HEK293 (cell line): ENCODE data around the gene DMRTA2.

Experiments
- CTCF ChIA-PET: fragments of 350-600 bp; formaldehyde crosslinking; extraction: SDS; loops from one replicate; lab custom pipeline; 2021; ENCODE audit warnings: antibody characterized with exemption; lab: Yijun Ruan, JAX
- POLR2A ChIA-PET: fragments of 300-600 bp; formaldehyde crosslinking; extraction: SDS; loops from one replicate; lab custom pipeline; 2020; ENCODE audit warnings: antibody characterized with exemption, inconsistent platforms; lab: Yijun Ruan, JAX
- H3K27ac ChIP-seq: fragments of 200-500 bp; sonication (Bioruptor generic); 2 replicates; pipeline ENCODE4 v1.5.1; 2014; ENCODE audit warnings: low read depth, low read length, control low read depth, inconsistent platforms; ENCODE audit errors: extremely low read depth
- H3K36me3 ChIP-seq, 2 experiments: fragments of 200-500 bp in 1 of 2; sonication (Bioruptor generic) in 1 of 2; 1 replicate in 1 of 2; 2 replicates in 1 of 2; pipeline ENCODE4 v1.5.1; 2014 to 2017; ENCODE audit warnings: inconsistent platforms in 2 of 2, low read length in 2 of 2; ENCODE audit not compliant: control insufficient read depth in 2 of 2, insufficient read depth in 1 of 2
- H3K4me1 ChIP-seq: fragments of 200-500 bp; sonication (Bioruptor generic); 2 replicates; pipeline ENCODE4 v1.5.1; 2014; ENCODE audit warnings: mild to moderate bottlenecking, low read length, inconsistent platforms; ENCODE audit not compliant: control insufficient read depth, insufficient read depth
- H3K4me3 ChIP-seq: 2 replicates; pipeline ENCODE4 v1.5.1; 2011; ENCODE audit warnings: low read depth, mild to moderate bottlenecking, control low read depth, low read length, moderate library complexity
- H3K9me3 ChIP-seq: fragments of 200-500 bp; sonication (Bioruptor generic); 2 replicates; pipeline ENCODE4 v1.5.1; 2014; ENCODE audit warnings: low read depth, low read length, inconsistent platforms; ENCODE audit not compliant: control insufficient read depth, insufficient read depth
- KLF16 ChIP-seq: fragments of 450-650 bp; formaldehyde crosslinking; IDR thresholded peaks from 2 replicates; pipeline ENCODE4 v1.5.1; 2017; ENCODE audit warnings: missing biosample characterization, missing genetic modification characterization
- ZBTB7A ChIP-seq: fragments of 450-650 bp; formaldehyde crosslinking; IDR thresholded peaks from 2 replicates; pipeline ENCODE4 v1.5.1; 2016; ENCODE audit warnings: low read depth, missing biosample characterization, missing genetic modification characterization
- ZNF133 ChIP-seq: fragments of 450-650 bp; formaldehyde crosslinking; IDR thresholded peaks from 2 replicates; pipeline ENCODE4 v1.5.1; 2016; ENCODE audit warnings: missing biosample characterization, missing genetic modification characterization
- ZNF155 ChIP-seq: fragments of 450-650 bp; formaldehyde crosslinking; IDR thresholded peaks from 2 replicates; pipeline ENCODE4 v1.5.1; 2016; ENCODE audit warnings: missing biosample characterization, missing genetic modification characterization
- ZNF221 ChIP-seq: fragments of 450-650 bp; formaldehyde crosslinking; IDR thresholded peaks from 2 replicates; pipeline ENCODE4 v1.5.1; 2017; ENCODE audit warnings: missing biosample characterization, missing genetic modification characterization, borderline replicate concordance
- ZNF274 ChIP-seq, 2 experiments: fragments of 200-500 bp in 1 of 2; fragments of 450-650 bp in 1 of 2; sonication (Bioruptor generic) in 1 of 2; formaldehyde crosslinking in 1 of 2; IDR thresholded peaks; 2 replicates each; pipeline versions ENCODE4 v1.5.1 to v1.6.1; 2014 to 2016; ENCODE audit warnings: borderline replicate concordance in 1 of 2, inconsistent platforms in 1 of 2, low read length in 1 of 2, missing biosample characterization in 1 of 2, missing genetic modification characterization in 1 of 2
- ZNF341 ChIP-seq: fragments of 450-650 bp; formaldehyde crosslinking; IDR thresholded peaks from 2 replicates; pipeline ENCODE4; 2016; ENCODE audit warnings: low read depth, missing biosample characterization, missing genetic modification characterization
- ZNF404 ChIP-seq: fragments of 450-650 bp; formaldehyde crosslinking; IDR thresholded peaks from 2 replicates; pipeline ENCODE4 v1.5.1; 2017; ENCODE audit warnings: missing biosample characterization, missing genetic modification characterization
- ZNF423 ChIP-seq: fragments of 450-650 bp; formaldehyde crosslinking; IDR thresholded peaks from 2 replicates; pipeline ENCODE4 v1.5.1; 2016; ENCODE audit warnings: missing biosample characterization, missing genetic modification characterization
- ZNF449 ChIP-seq: fragments of 450-650 bp; formaldehyde crosslinking; IDR thresholded peaks from 2 replicates; pipeline ENCODE4 v1.5.1; 2017; ENCODE audit warnings: missing biosample characterization, mild to moderate bottlenecking, missing genetic modification characterization, moderate library complexity
- ZNF521 ChIP-seq: fragments of 450-650 bp; formaldehyde crosslinking; IDR thresholded peaks from 2 replicates; pipeline ENCODE4 v1.5.1; 2017; ENCODE audit warnings: missing biosample characterization, mild to moderate bottlenecking, missing genetic modification characterization
- ZNF571 ChIP-seq: fragments of 450-650 bp; formaldehyde crosslinking; IDR thresholded peaks from 2 replicates; pipeline ENCODE4 v1.5.0; 2017; ENCODE audit warnings: missing biosample characterization, missing genetic modification characterization
- ZNF645 ChIP-seq: fragments of 450-650 bp; formaldehyde crosslinking; IDR thresholded peaks from 2 replicates; pipeline ENCODE4; 2016; ENCODE audit warnings: missing biosample characterization, missing genetic modification characterization
- ZNF660 ChIP-seq: fragments of 450-650 bp; IDR thresholded peaks from 2 replicates; pipeline ENCODE4 v1.5.1; 2018; ENCODE audit warnings: missing biosample characterization, mild to moderate bottlenecking, missing genetic modification characterization
- ZSCAN5A ChIP-seq: fragments of 450-650 bp; formaldehyde crosslinking; IDR thresholded peaks from 2 replicates; pipeline ENCODE4 v1.5.1; 2016; ENCODE audit warnings: missing biosample characterization, missing genetic modification characterization
- TF ChIP-seq, protein P1 (sequence below): fragments of 450-650 bp; formaldehyde crosslinking; IDR thresholded peaks from 2 replicates; pipeline ENCODE4 v1.5.1; 2017; ENCODE audit warnings: missing biosample characterization, missing genetic modification characterization

The DMRTA2 gene

GRCh38 chr1:50450861-50451653, 27.8 kb upstream of the DMRTA2 start:
- Histone ChIP-seq H3K9me3 (no peaks in the 10 kb centered on the region), H3K27ac (no peak overlapping the region), H3K4me1 (no peaks in the 10 kb centered on the region)
- ChIA-PET POLR2A (no interaction called here), CTCF (no interaction called here)
- TF ChIP-seq ZNF423 (tag by site-specific recombination) (no peak), ZNF449 (tag by site-specific recombination) (no peak), ZNF571 (tag by site-specific recombination) (no peak), KLF16 (tag by site-specific recombination) (no peak), ZNF660 (no peak), ZNF155 (tag by site-specific recombination) (no peak), ZBTB7A (no peak), ZNF521 (no peak), ZSCAN5A (no peak), ZNF274 (IDR thresholded peaks at IDR 0.05; ENCODE audit: low read length) (no peak), ZNF274 (tag by site-specific recombination; IDR thresholded peaks at IDR 0.05; ENCODE audit: borderline replicate concordance) (no peak), ZNF341 (tag by site-specific recombination) (no peak), ZNF133 (no peak), ZNF645 (no peak)
- TF ChIP-seq, protein P1, sequence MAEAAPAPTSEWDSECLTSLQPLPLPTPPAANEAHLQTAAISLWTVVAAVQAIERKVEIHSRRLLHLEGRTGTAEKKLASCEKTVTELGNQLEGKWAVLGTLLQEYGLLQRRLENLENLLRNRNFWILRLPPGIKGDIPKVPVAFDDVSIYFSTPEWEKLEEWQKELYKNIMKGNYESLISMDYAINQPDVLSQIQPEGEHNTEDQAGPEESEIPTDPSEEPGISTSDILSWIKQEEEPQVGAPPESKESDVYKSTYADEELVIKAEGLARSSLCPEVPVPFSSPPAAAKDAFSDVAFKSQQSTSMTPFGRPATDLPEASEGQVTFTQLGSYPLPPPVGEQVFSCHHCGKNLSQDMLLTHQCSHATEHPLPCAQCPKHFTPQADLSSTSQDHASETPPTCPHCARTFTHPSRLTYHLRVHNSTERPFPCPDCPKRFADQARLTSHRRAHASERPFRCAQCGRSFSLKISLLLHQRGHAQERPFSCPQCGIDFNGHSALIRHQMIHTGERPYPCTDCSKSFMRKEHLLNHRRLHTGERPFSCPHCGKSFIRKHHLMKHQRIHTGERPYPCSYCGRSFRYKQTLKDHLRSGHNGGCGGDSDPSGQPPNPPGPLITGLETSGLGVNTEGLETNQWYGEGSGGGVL (tag by site-specific recombination): no peak
- TF ChIP-seq, all 188 proteins: peak for 0
- H3K4me3 ChIP-seq: no peak overlapping the region
- H3K36me3 ChIP-seq: no peaks in the 10 kb centered on the region

GRCh38 chr1:50447961-50448360, 24.7 kb upstream of the DMRTA2 start:
- H3K27ac ChIP-seq: no peak overlapping the region
- no peaks in the 10 kb centered on the region for H3K4me1 ChIP-seq
- CTCF ChIA-PET: no interaction called here
- H3K9me3 ChIP-seq: no peaks in the 10 kb centered on the region
- TF ChIP-seq ZNF221 (tag by site-specific recombination) (no peak), ZNF404 (tag by site-specific recombination) (no peak), ZNF660 (no peak)
- POLR2A ChIA-PET: no interaction called here
- H3K4me3 ChIP-seq: no peak overlapping the region
- no peaks in the 10 kb centered on the region for H3K36me3 ChIP-seq
